HFF-Myc (cell line): Measurements from ENCODE around the gene ARHGAP44.

Experiments used
- DNase-seq: peaks from one replicate; pipeline ENCODE4 v3.0.0-alpha.2; 2011; ENCODE audit warnings: low read depth; ENCODE audit errors: extremely low read depth
- H3K4me3 ChIP-seq: replicated peaks from 2 replicates; pipeline ENCODE4 v1.5.1; 2011; ENCODE audit warnings: low read depth, mild to moderate bottlenecking, control low read depth, low read length
- CTCF ChIP-seq: IDR thresholded peaks from 2 replicates; pipeline ENCODE4 v1.5.1; 2012; ENCODE audit warnings: mild to moderate bottlenecking, low read depth, low read length, control low read depth; ENCODE audit errors: missing control alignments

ARHGAP44 gene

GRCh38 chr17:12947047-12947446 lies 157.7 kb downstream of the ARHGAP44 start:
- no peak for DNase-seq
- TF ChIP-seq CTCF: no peak
- H3K4me3 ChIP-seq: no peak overlapping the region

- no peak for DNase-seq
- no peak overlapping the region for H3K4me3 ChIP-seq
- TF ChIP-seq CTCF: no peak
These were observed 162.7 kb downstream of the ARHGAP44 start for GRCh38 chr17:12952012-12952411.

- no peak for TF ChIP-seq CTCF
- no peak overlapping the region for H3K4me3 ChIP-seq
- DNase-seq: no peak
These were observed 163.9 kb downstream of the ARHGAP44 start for GRCh38 chr17:12953156-12953555.

GRCh38 chr17:12955521-12955920 lies 166.2 kb downstream of the ARHGAP44 start:
- TF ChIP-seq CTCF: no peak
- DNase-seq: no peak
- no peak overlapping the region for H3K4me3 ChIP-seq

- H3K4me3 ChIP-seq: no peak overlapping the region
- no peak for TF ChIP-seq CTCF
- no peak for DNase-seq
These were observed 169.5 kb downstream of the ARHGAP44 start for GRCh38 chr17:12958786-12959185.

GRCh38 chr17:12959441-12959840 lies 170.1 kb downstream of the ARHGAP44 start:
- DNase-seq: no peak
- no peak overlapping the region for H3K4me3 ChIP-seq
- TF ChIP-seq CTCF: no peak

GRCh38 chr17:12961655-12962054 lies 172.4 kb downstream of the ARHGAP44 start:
- H3K4me3 ChIP-seq: no peak overlapping the region
- no peak for DNase-seq
- TF ChIP-seq CTCF: no peak
